WI38 (cell line): ENCODE measurements around the gene SLAMF7.

Experiments used
- H3K4me3 ChIP-seq: 2 replicates; pipeline ENCODE4 v1.5.1; 2011; ENCODE audit warnings: low read depth, mild to moderate bottlenecking, control low read depth, low read length
- CTCF ChIP-seq: IDR thresholded peaks from 2 replicates; pipeline ENCODE4 v1.5.1; 2012; ENCODE audit warnings: low read depth, mild to moderate bottlenecking, control low read depth, low read length

Gene SLAMF7

GRCh38 chr1:160756849-160757201, 17.8 kb downstream of the SLAMF7 start:
- no peak overlapping the region for H3K4me3 ChIP-seq
- TF ChIP-seq CTCF, result no peak

GRCh38 chr1:160758521-160758920, 19.5 kb downstream of the SLAMF7 start:
- TF ChIP-seq CTCF, result no peak
- no peak overlapping the region for H3K4me3 ChIP-seq

- no peak for TF ChIP-seq CTCF
These were observed 20.7 kb downstream of the SLAMF7 start for GRCh38 chr1:160759740-160760139.

GRCh38 chr1:160761046-160761445, 22.0 kb downstream of the SLAMF7 start:
- no peak overlapping the region for H3K4me3 ChIP-seq
- no peak for TF ChIP-seq CTCF

More at GRCh38 chr1:160759740-160760139, 20.7 kb downstream of the SLAMF7 start:
- H3K4me3 ChIP-seq, result no peak overlapping the region

- H3K4me3 ChIP-seq, result no peak overlapping the region
- TF ChIP-seq CTCF, result no peak
These were observed 22.8 kb downstream of the SLAMF7 start for GRCh38 chr1:160761886-160762285.

- no peak for TF ChIP-seq CTCF
These were observed 24.9 kb downstream of the SLAMF7 start for GRCh38 chr1:160763993-160764392.

GRCh38 chr1:160767395-160768294, 28.6 kb downstream of the SLAMF7 start:
- no peak for TF ChIP-seq CTCF
- 0 out of 2 replicates have a peak overlapping the region, but pooled peaks have one; percentile 2 for H3K4me3 ChIP-seq

More at GRCh38 chr1:160763993-160764392, 24.9 kb downstream of the SLAMF7 start:
- no peak overlapping the region for H3K4me3 ChIP-seq
